Measurements from ENCODE around the gene DYNC2H1. TPM values are rescaled to one million over a fixed set of nuclear protein-coding genes. Genes with fewer than 3 reads are reported as not detected.

Gene DYNC2H1
- total RNA-seq, 1 experiment from 2014 or later: 12.4 TPM

GRCh38 chr11:103453126-103453525 lies 343.9 kb downstream of the DYNC2H1 start:
- ATAC-seq (no peak), DNase-seq (ENCODE audit: low read depth, low spot score) (no peak)
- H3K27ac ChIP-seq (ENCODE audit: low read length): no peak overlapping the region
- TF ChIP-seq, protein P1, sequence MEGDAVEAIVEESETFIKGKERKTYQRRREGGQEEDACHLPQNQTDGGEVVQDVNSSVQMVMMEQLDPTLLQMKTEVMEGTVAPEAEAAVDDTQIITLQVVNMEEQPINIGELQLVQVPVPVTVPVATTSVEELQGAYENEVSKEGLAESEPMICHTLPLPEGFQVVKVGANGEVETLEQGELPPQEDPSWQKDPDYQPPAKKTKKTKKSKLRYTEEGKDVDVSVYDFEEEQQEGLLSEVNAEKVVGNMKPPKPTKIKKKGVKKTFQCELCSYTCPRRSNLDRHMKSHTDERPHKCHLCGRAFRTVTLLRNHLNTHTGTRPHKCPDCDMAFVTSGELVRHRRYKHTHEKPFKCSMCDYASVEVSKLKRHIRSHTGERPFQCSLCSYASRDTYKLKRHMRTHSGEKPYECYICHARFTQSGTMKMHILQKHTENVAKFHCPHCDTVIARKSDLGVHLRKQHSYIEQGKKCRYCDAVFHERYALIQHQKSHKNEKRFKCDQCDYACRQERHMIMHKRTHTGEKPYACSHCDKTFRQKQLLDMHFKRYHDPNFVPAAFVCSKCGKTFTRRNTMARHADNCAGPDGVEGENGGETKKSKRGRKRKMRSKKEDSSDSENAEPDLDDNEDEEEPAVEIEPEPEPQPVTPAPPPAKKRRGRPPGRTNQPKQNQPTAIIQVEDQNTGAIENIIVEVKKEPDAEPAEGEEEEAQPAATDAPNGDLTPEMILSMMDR (IDR thresholded peaks at IDR 0.05): no peak
- TF ChIP-seq SIN3A (IDR thresholded peaks at IDR 0.05; ENCODE audit: borderline replicate concordance, insufficient read depth, low read depth, low read length) (no peak), TCF7L2 (IDR thresholded peaks at IDR 0.05; ENCODE audit: low read depth, low read length) (no peak), REST (IDR thresholded peaks at IDR 0.05; ENCODE audit: insufficient read depth in 1 of 2, low read depth in 2 of 2, low read length in 1 of 2) (no peak), POLR2AphosphoS5 (IDR thresholded peaks at IDR 0.05; ENCODE audit: low read depth, low read length) (no peak)
- intact Hi-C loops (cut with micrococcal nuclease; ENCODE audit: unreplicated experiment) (no loop called here), in situ Hi-C loops (cut with HindIII; ENCODE audit: low pct_unique_long_range_greater_than_20kb, low sequenced_read_pairs) (no loop called here)
- H3K36me3 ChIP-seq (ENCODE audit: control insufficient read depth, insufficient read depth, low read length): no peaks in the 10 kb centered on the region
- H3K27me3 ChIP-seq (ENCODE audit: control insufficient read depth, insufficient read depth, low read length): no peaks in the 10 kb centered on the region
- H3K9me3 ChIP-seq (ENCODE audit: control insufficient read depth, insufficient read depth, low read depth, low read length): no peaks in the 10 kb centered on the region
- no peak overlapping the region for H3K4me3 ChIP-seq (ENCODE audit: low read depth in 2 of 2, low read length in 2 of 2)
- ChIA-PET CTCF (no interaction called here), POLR2A (no interaction called here)
- no TSS peak for BruUV-seq (replicated peaks)
- no peaks in the 10 kb centered on the region for H3K4me1 ChIP-seq (ENCODE audit: control insufficient read depth, insufficient read depth, low read length)

GRCh38 chr11:103453915-103454709 lies 344.9 kb downstream of the DYNC2H1 start:
- intact Hi-C loops (cut with micrococcal nuclease; ENCODE audit: unreplicated experiment): no loop called here
- CTCF ChIA-PET: no interaction called here
- no peak overlapping the region for H3K4me3 ChIP-seq (ENCODE audit: low read depth in 2 of 2, low read length in 2 of 2)
- TF ChIP-seq, protein P1 (IDR thresholded peaks at IDR 0.05): no peak
- TF ChIP-seq POLR2AphosphoS5 (IDR thresholded peaks at IDR 0.05; ENCODE audit: low read depth, low read length) (no peak), REST (IDR thresholded peaks at IDR 0.05; ENCODE audit: insufficient read depth in 1 of 2, low read depth in 2 of 2, low read length in 1 of 2) (no peak), SIN3A (IDR thresholded peaks at IDR 0.05; ENCODE audit: borderline replicate concordance, insufficient read depth, low read depth, low read length) (no peak), TCF7L2 (IDR thresholded peaks at IDR 0.05; ENCODE audit: low read depth, low read length) (no peak)
- no peaks in the 10 kb centered on the region for H3K9me3 ChIP-seq (ENCODE audit: control insufficient read depth, insufficient read depth, low read depth, low read length)
- in situ Hi-C loops (cut with HindIII; ENCODE audit: low pct_unique_long_range_greater_than_20kb, low sequenced_read_pairs): no loop called here
- no peak for DNase-seq (ENCODE audit: low read depth, low spot score)
- no peak overlapping the region for H3K27ac ChIP-seq (ENCODE audit: low read length)
- no peak for ATAC-seq
- no peaks in the 10 kb centered on the region for H3K4me1 ChIP-seq (ENCODE audit: control insufficient read depth, insufficient read depth, low read length)
- H3K36me3 ChIP-seq (ENCODE audit: control insufficient read depth, insufficient read depth, low read length): no peaks in the 10 kb centered on the region
- no TSS peak for BruUV-seq (replicated peaks)
- H3K27me3 ChIP-seq (ENCODE audit: control insufficient read depth, insufficient read depth, low read length): no peaks in the 10 kb centered on the region
- POLR2A ChIA-PET: no interaction called here

All from Panc1 (cell line).